ENCODE measurements around the gene OR4M1. TPM values are rescaled to one million over a fixed set of nuclear protein-coding genes. Genes with fewer than 3 reads are reported as not detected.
"Not testable (repeated sequence)": the region's sequence is repeated elsewhere in the genome, so short reads cannot be mapped to it uniquely, and the experiment has no call there.

The OR4M1 gene
- total RNA-seq, 1 donor from 2014 or later, result not detected

- H3K4me1 ChIP-seq, result no peaks in the 10 kb centered on the region
- no peak for TF ChIP-seq CTCF (IDR thresholded peaks at IDR 0.05)
- H3K9me3 ChIP-seq, result no peaks in the 10 kb centered on the region
- no peak overlapping the region for H3K4me3 ChIP-seq
- H3K27ac ChIP-seq, result no peak overlapping the region
- no peaks in the 10 kb centered on the region for H3K27me3 ChIP-seq
- intact Hi-C loops (cut with DNase I), result no loop called here
- ATAC-seq, result no peak
- no peaks in the 10 kb centered on the region for H3K36me3 ChIP-seq
- no peak for DNase-seq
Observed at GRCh38 chr14:19823765-19824164, 50.5 kb downstream of the OR4M1 start.

GRCh38 chr14:19827626-19828244, 54.4 kb downstream of the OR4M1 start:
- H3K4me1 ChIP-seq; DNase-seq; H3K4me3 ChIP-seq; ATAC-seq; intact Hi-C loops (cut with DNase I); H3K27me3 ChIP-seq; H3K27ac ChIP-seq; H3K9me3 ChIP-seq; H3K36me3 ChIP-seq: not testable (repeated sequence)

- Histone ChIP-seq H3K4me3 (no peak overlapping the region), H3K27me3 (no peaks in the 10 kb centered on the region), H3K4me1 (no peaks in the 10 kb centered on the region), H3K9me3 (no peaks in the 10 kb centered on the region), H3K27ac (no peak overlapping the region), H3K36me3 (no peaks in the 10 kb centered on the region)
- ATAC-seq (no peak), DNase-seq (no peak)
- TF ChIP-seq CTCF (IDR thresholded peaks at IDR 0.05), result no peak
- intact Hi-C loops (cut with DNase I), result no loop called here
Observed at GRCh38 chr14:19828314-19828713, 55.0 kb downstream of the OR4M1 start.

Other genes with a start within 250 kb of the OR4M1 start
- not detected for gene OR11H2, start 59.6 kb upstream of the OR4M1 start, total RNA-seq
- not detected for gene OR4Q3, start 29.9 kb upstream of the OR4M1 start, total RNA-seq
- gene OR4N2, start 30.3 kb downstream of the OR4M1 start, total RNA-seq, result not detected
- gene OR4K2, start 101.6 kb downstream of the OR4M1 start, total RNA-seq, result not detected
- not detected for gene OR4K5, start 147.1 kb downstream of the OR4M1 start, total RNA-seq
- gene OR4K1, start 157.4 kb downstream of the OR4M1 start, total RNA-seq, result not detected
- gene OR4K15, start 202.1 kb downstream of the OR4M1 start, total RNA-seq, result not detected
- not detected for gene OR4Q2, start 228.7 kb downstream of the OR4M1 start, total RNA-seq
- gene OR4K14, start 245.8 kb downstream of the OR4M1 start, total RNA-seq, result not detected

Data from upper lobe of right lung (tissue), 1 donor.